Mesendoderm (in vitro differentiated cells): ENCODE measurements around the gene BRF1. TPM values are rescaled to one million over a fixed set of nuclear protein-coding genes. Genes with fewer than 3 reads are reported as not detected.

Source experiments
- DNase-seq: peaks from one replicate; pipeline ENCODE4 v3.0.0; 2013
- H2AK5ac ChIP-seq: 2 replicates; pipeline ENCODE4 v1.6.1; 2013; ENCODE audit warnings: low read length, inconsistent platforms
- H2BK120ac ChIP-seq: 2 replicates; pipeline ENCODE4 v1.6.1; 2013; ENCODE audit warnings: low read depth, mild to moderate bottlenecking, low read length, moderate library complexity, mixed read lengths
- H2BK15ac ChIP-seq: replicated peaks from 2 replicates; pipeline ENCODE4 v1.6.1; 2013; ENCODE audit warnings: low read depth, mild to moderate bottlenecking, moderate library complexity
- H2BK5ac ChIP-seq: 2 replicates; pipeline ENCODE4 v1.6.1; 2013; ENCODE audit warnings: low read length, inconsistent platforms
- H3K18ac ChIP-seq: 2 replicates; pipeline ENCODE4 v1.6.1; 2013; ENCODE audit warnings: mild to moderate bottlenecking, low read length, mixed read lengths
- H3K23ac ChIP-seq: one replicate; pipeline ENCODE4 v1.6.1; 2013; ENCODE audit warnings: low read length
- H3K27ac ChIP-seq: 2 replicates; pipeline ENCODE4 v1.5.1; 2013; ENCODE audit warnings: low read depth, mild to moderate bottlenecking, inconsistent platforms, low read length, moderate library complexity
- H3K27me3 ChIP-seq: 2 replicates; pipeline ENCODE4 v1.6.1; 2013; ENCODE audit warnings: low read length, control low read depth, mild to moderate bottlenecking, inconsistent platforms; ENCODE audit not compliant: insufficient read depth, poor library complexity
- H3K36me3 ChIP-seq: 2 replicates; pipeline ENCODE4 v1.6.1; 2013; ENCODE audit warnings: low read length, inconsistent platforms; ENCODE audit not compliant: control insufficient read depth, insufficient read depth
- H3K4ac ChIP-seq: one replicate; pipeline ENCODE4 v1.6.1; 2013; ENCODE audit warnings: low read depth, mild to moderate bottlenecking, low read length, moderate library complexity
- H3K4me1 ChIP-seq: 2 replicates; pipeline ENCODE4 v1.6.1; 2013; ENCODE audit warnings: low read depth, low read length, inconsistent platforms; ENCODE audit not compliant: control insufficient read depth
- H3K4me2 ChIP-seq: 2 replicates; pipeline ENCODE4 v1.6.1; 2013; ENCODE audit warnings: low read length
- H3K4me3 ChIP-seq: 2 replicates; pipeline ENCODE4 v1.5.1; 2013; ENCODE audit warnings: mild to moderate bottlenecking, low read length
- H3K56ac ChIP-seq: one replicate; pipeline ENCODE4 v1.6.1; 2013; ENCODE audit warnings: low read length
- H3K79me1 ChIP-seq: 2 replicates; pipeline ENCODE4 v1.6.1; 2013; ENCODE audit warnings: low read length, inconsistent platforms
- H3K79me2 ChIP-seq: 2 replicates; pipeline ENCODE4 v1.6.1; 2013; ENCODE audit warnings: mild to moderate bottlenecking, low read length; ENCODE audit not compliant: control insufficient read depth, insufficient read depth
- H3K9ac ChIP-seq: 2 replicates; pipeline ENCODE4 v1.6.1; 2013; ENCODE audit warnings: low read length, inconsistent platforms
- H4K5ac ChIP-seq: one replicate; pipeline ENCODE4 v1.6.1; 2013; ENCODE audit warnings: low read length
- H4K8ac ChIP-seq: one replicate; pipeline ENCODE4 v1.6.1; 2013; ENCODE audit warnings: low read depth, mild to moderate bottlenecking, control low read depth, low read length, moderate library complexity
- WGBS: extraction: QIAGEN DNeasy Blood & Tissue Kit; methylation state at CpG from one replicate; pipeline ENCODE4 v1.1.7; 2013; ENCODE audit warnings: low lambda C conversion rate, missing lambda C conversion rate; ENCODE audit not compliant: insufficient coverage; ENCODE audit errors: extremely low coverage; 5-methylcytosine and 5-hydroxymethylcytosine counted together
- polyA plus RNA-seq, 2 experiments: library from polyadenylated mRNA; stranded (reverse); fragments of 200-250 nt; gene quantifications; one replicate each; pipeline ENCODE4 v1.2.3, GENCODE V29; 2013

The BRF1 gene
- 7.2 TPM for polyA plus RNA-seq (2013, experiment 1 of 2)
- 7.2 TPM for polyA plus RNA-seq (2013, experiment 2 of 2)

- no peak within 1 kb of the TSS for H2BK120ac ChIP-seq
- no peak within 1 kb of the TSS for H4K5ac ChIP-seq
- H3K9ac ChIP-seq, result peak within 1 kb of the TSS; percentile 89
- H3K4me2 ChIP-seq, result peak within 1 kb of the TSS; percentile 90
- peaks cover 3% of the 10 kb centered on the region for H3K79me1 ChIP-seq
- H2AK5ac ChIP-seq, result no peak within 1 kb of the TSS
- no peaks in the 10 kb centered on the region for H3K79me2 ChIP-seq
- peak within 1 kb of the TSS; percentile 50 for H3K23ac ChIP-seq
- no peaks in the 10 kb centered on the region for H3K27me3 ChIP-seq
- H3K18ac ChIP-seq, result peak within 1 kb of the TSS; percentile 75
- H4K8ac ChIP-seq, result no peak within 1 kb of the TSS
- no peak within 1 kb of the TSS for H3K4ac ChIP-seq
- H2BK15ac ChIP-seq, result no peak within 1 kb of the TSS
- peak within 1 kb of the TSS; percentile 95 for H3K27ac ChIP-seq
- no peaks in the 10 kb centered on the region for H3K4me1 ChIP-seq
- no CpG with 5 or more reads among the region's 90 CpGs for WGBS
- H3K56ac ChIP-seq, result peak within 1 kb of the TSS; percentile 99
- H2BK5ac ChIP-seq, result peak within 1 kb of the TSS; percentile 84
- H3K4me3 ChIP-seq, result peak within 1 kb of the TSS; percentile 73
- H3K36me3 ChIP-seq, result no peaks in the 10 kb centered on the region
- peak; percentile 95 for DNase-seq
Measured at GRCh38 chr14:105300542-105301102, at the start of gene BRF1. BRF1 (minus strand) TSS chr14:105301001; CDS start chr14:105300629, 372 bp downstream.

GRCh38 chr14:105349992-105350391 lies 49.2 kb upstream of the BRF1 start:
- Histone ChIP-seq H3K9ac (no peak overlapping the region), H3K79me2 (no peaks in the 10 kb centered on the region), H3K36me3 (no peaks in the 10 kb centered on the region), H2BK120ac (no peak overlapping the region), H3K18ac (no peak overlapping the region), H3K79me1 (no peaks in the 10 kb centered on the region), H3K27me3 (no peaks in the 10 kb centered on the region), H4K8ac (no peak overlapping the region), H2BK5ac (no peak overlapping the region), H4K5ac (no peak overlapping the region), H3K27ac (no peak overlapping the region), H3K4me1 (no peaks in the 10 kb centered on the region), H2BK15ac (no peak overlapping the region), H3K4ac (no peak overlapping the region), H3K56ac (no peak overlapping the region), H2AK5ac (no peak overlapping the region), H3K4me2 (no peak overlapping the region), H3K4me3 (no peak overlapping the region), H3K23ac (no peak overlapping the region)
- no CpG with 5 or more reads among the region's 11 CpGs for WGBS
- no peak for DNase-seq

- Histone ChIP-seq H3K27me3 (no peaks in the 10 kb centered on the region), H3K36me3 (no peaks in the 10 kb centered on the region), H3K27ac (no peak overlapping the region), H3K79me1 (no peaks in the 10 kb centered on the region), H3K4me3 (no peak overlapping the region), H2BK5ac (no peak overlapping the region), H2BK15ac (no peak overlapping the region), H3K9ac (no peak overlapping the region), H4K5ac (no peak overlapping the region), H3K23ac (no peak overlapping the region), H2AK5ac (no peak overlapping the region), H3K4me2 (no peak overlapping the region), H3K4me1 (no peaks in the 10 kb centered on the region), H4K8ac (no peak overlapping the region), H2BK120ac (no peak overlapping the region), H3K56ac (no peak overlapping the region), H3K79me2 (no peaks in the 10 kb centered on the region), H3K18ac (no peak overlapping the region), H3K4ac (no peak overlapping the region)
- no peak for DNase-seq
- no CpG with 5 or more reads among the region's 19 CpGs for WGBS
Measured at GRCh38 chr14:105348945-105349699, 48.3 kb upstream of the BRF1 start.

- Histone ChIP-seq H3K79me2 (no peaks in the 10 kb centered on the region), H3K4me1 (no peaks in the 10 kb centered on the region), H4K8ac (no peak overlapping the region), H3K79me1 (no peaks in the 10 kb centered on the region), H2BK15ac (no peak overlapping the region), H3K18ac (no peak overlapping the region), H2BK120ac (no peak overlapping the region), H3K27ac (no peak overlapping the region), H3K56ac (no peak overlapping the region), H3K4me2 (no peak overlapping the region), H3K27me3 (no peaks in the 10 kb centered on the region), H2BK5ac (no peak overlapping the region), H3K23ac (no peak overlapping the region), H4K5ac (no peak overlapping the region), H3K9ac (no peak overlapping the region), H3K4me3 (no peak overlapping the region), H2AK5ac (no peak overlapping the region), H3K36me3 (no peaks in the 10 kb centered on the region), H3K4ac (no peak overlapping the region)
- no CpG with 5 or more reads among the region's 26 CpGs for WGBS
- no peak for DNase-seq
Measured at GRCh38 chr14:105348169-105348944, 47.6 kb upstream of the BRF1 start.

- H2BK5ac ChIP-seq, result no peak overlapping the region
- no peak overlapping the region for H2AK5ac ChIP-seq
- H3K36me3 ChIP-seq, result no peaks in the 10 kb centered on the region
- H3K79me1 ChIP-seq, result no peaks in the 10 kb centered on the region
- no peak overlapping the region for H4K8ac ChIP-seq
- H2BK120ac ChIP-seq, result no peak overlapping the region
- no peak overlapping the region for H3K56ac ChIP-seq
- no peak overlapping the region for H2BK15ac ChIP-seq
- H3K4ac ChIP-seq, result no peak overlapping the region
- H3K4me3 ChIP-seq, result no peak overlapping the region
- H3K23ac ChIP-seq, result no peak overlapping the region
- no CpG with 5 or more reads among the region's 8 CpGs for WGBS
- no peak overlapping the region for H3K18ac ChIP-seq
- H3K79me2 ChIP-seq, result no peaks in the 10 kb centered on the region
- no peak overlapping the region for H4K5ac ChIP-seq
- H3K4me2 ChIP-seq, result no peak overlapping the region
- H3K9ac ChIP-seq, result no peak overlapping the region
- H3K4me1 ChIP-seq, result no peaks in the 10 kb centered on the region
- no peak overlapping the region for H3K27ac ChIP-seq
- DNase-seq, result no peak
- H3K27me3 ChIP-seq, result no peaks in the 10 kb centered on the region
Measured at GRCh38 chr14:105347587-105347968, 46.8 kb upstream of the BRF1 start.
